ENCODE measurements around the gene PGS1. TPM values are rescaled to one million over a fixed set of nuclear protein-coding genes. Genes with fewer than 3 reads are reported as not detected.

PGS1 gene
- total RNA-seq, 1 donor, result 62.8 TPM

DNA sequence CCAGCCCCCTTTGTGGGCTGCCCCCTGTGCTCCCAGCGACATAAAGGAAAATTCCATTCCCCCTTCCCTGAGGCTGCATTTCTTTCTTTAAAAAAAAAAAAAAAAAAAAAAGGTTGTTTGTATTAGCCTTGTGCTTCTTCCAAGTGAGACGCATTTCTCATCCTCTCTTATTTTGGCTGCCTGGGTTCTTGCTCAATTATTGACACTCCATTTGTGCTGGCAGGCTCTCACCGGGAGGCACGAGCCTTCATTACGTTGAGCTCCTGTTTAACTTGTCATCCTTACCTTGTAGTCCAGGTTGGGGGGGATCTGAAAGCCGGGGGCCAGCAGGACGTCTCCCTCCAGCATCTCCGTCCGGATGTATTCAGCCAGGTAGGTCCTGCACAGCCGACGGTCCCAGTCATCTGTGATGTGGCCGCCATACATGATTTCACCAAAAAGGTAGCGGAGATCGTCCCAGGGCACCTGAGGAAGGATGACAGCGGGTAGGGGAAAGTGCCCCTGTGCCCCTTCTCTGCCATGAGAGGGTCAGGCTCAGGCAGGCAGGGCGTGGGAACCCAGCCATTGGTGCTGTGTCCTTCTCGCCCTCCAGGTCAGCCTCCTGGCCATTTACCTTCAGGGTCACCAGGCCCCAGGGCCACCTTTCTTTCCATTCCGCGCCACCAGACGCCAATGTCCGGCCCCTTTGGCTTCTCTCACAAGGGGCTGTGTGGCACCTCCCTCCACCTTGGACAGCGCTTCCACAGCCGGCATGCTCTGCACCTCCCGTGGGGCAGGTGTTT lies 50.6 kb downstream of the PGS1 start:
- no peaks in the 10 kb centered on the region for H3K9me3 ChIP-seq (ENCODE audit: low read depth, low read length)
- H3K4me1 ChIP-seq (ENCODE audit: insufficient read depth, low read length), result no peaks in the 10 kb centered on the region
- no peak overlapping the region for H3K4me3 ChIP-seq (ENCODE audit: low read length)
- no peaks in the 10 kb centered on the region for H3K27me3 ChIP-seq (ENCODE audit: insufficient read depth, low read length)

DNA sequence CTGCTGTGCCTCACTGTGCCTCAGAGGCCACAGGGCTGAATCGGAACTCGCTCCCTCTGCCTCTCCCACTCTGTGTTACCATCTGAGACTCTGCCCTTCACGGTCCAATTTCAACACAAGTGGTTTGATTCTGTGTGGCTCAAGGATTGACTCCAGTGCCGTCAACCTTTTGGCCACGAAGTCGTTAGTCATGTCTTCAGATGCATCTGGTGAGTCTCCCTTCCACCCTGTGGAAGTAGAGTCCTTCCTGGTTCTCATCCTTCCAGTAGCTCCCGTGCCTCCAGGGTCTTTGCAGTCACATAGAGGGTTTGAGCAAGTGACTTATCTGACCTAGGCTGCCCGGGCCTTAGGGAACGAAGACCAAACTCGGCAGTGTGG lies 51.2 kb downstream of the PGS1 start:
- H3K9me3 ChIP-seq (ENCODE audit: low read depth, low read length), result no peaks in the 10 kb centered on the region
- no peaks in the 10 kb centered on the region for H3K4me1 ChIP-seq (ENCODE audit: insufficient read depth, low read length)
- no peaks in the 10 kb centered on the region for H3K27me3 ChIP-seq (ENCODE audit: insufficient read depth, low read length)
- H3K4me3 ChIP-seq (ENCODE audit: low read length), result no peak overlapping the region

DNA sequence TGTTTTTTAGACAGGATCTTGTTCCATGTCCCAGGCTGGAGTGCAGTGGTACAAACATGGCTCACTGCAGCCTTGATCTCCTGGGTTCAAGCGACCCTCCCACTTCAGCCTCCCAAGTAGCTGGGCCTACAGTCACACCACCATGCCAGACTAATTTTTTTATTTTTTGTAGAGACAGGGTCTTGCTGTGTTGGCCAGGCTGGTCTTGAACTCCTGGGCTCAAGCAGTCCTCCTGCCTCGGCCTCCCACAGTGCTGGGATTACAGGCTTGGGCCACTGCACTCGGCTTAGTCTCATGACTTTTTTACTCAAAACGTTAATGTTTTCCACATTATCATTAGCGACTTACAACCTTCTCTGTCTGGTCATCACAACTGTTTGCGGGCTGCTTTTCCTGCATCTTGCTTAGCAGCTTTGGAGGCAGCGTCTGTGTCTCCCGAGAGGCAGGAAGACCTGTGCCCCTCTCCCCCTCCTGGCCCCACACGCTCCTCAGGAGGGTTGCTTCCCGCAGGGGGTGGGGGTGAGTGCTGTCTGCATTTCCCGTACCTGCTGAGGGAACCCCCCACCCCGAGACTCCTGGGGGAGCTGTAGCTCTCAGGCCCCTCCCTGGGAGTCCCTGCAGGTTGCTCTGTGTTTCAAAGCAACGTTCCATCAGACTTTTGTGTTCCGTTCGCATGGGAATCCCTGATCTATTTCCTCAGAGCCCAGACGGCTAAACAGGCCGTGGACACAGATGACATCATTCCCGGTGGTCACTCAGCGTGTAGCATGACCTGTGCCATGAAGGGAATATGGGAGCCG lies 52.6 kb downstream of the PGS1 start:
- no peaks in the 10 kb centered on the region for H3K4me1 ChIP-seq (ENCODE audit: insufficient read depth, low read length)
- H3K9me3 ChIP-seq (ENCODE audit: low read depth, low read length), result no peaks in the 10 kb centered on the region

DNA sequence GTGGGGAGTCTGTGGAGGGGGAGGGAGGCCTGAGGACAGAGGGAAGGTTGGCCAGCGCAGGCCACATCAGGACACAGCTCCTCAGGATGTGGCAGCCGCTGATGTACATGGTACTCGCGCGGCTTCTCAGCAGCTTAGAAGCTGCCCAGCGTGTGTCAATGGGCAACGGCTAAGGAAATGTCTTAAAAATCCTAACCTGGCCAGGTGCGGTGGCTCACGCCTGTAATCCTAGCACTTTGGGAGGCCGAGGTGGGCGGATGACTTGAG lies 53.2 kb downstream of the PGS1 start:
- no peaks in the 10 kb centered on the region for H3K27me3 ChIP-seq (ENCODE audit: insufficient read depth, low read length)
- no peak overlapping the region for H3K4me3 ChIP-seq (ENCODE audit: low read length)
- H3K9me3 ChIP-seq (ENCODE audit: low read depth, low read length), result no peaks in the 10 kb centered on the region
- H3K4me1 ChIP-seq (ENCODE audit: insufficient read depth, low read length), result no peaks in the 10 kb centered on the region

More for the DNA sequence above, 52.6 kb downstream of the PGS1 start:
- Histone ChIP-seq H3K27me3 (ENCODE audit: insufficient read depth, low read length) (no peaks in the 10 kb centered on the region), H3K4me3 (ENCODE audit: low read length) (no peak overlapping the region)

DNA sequence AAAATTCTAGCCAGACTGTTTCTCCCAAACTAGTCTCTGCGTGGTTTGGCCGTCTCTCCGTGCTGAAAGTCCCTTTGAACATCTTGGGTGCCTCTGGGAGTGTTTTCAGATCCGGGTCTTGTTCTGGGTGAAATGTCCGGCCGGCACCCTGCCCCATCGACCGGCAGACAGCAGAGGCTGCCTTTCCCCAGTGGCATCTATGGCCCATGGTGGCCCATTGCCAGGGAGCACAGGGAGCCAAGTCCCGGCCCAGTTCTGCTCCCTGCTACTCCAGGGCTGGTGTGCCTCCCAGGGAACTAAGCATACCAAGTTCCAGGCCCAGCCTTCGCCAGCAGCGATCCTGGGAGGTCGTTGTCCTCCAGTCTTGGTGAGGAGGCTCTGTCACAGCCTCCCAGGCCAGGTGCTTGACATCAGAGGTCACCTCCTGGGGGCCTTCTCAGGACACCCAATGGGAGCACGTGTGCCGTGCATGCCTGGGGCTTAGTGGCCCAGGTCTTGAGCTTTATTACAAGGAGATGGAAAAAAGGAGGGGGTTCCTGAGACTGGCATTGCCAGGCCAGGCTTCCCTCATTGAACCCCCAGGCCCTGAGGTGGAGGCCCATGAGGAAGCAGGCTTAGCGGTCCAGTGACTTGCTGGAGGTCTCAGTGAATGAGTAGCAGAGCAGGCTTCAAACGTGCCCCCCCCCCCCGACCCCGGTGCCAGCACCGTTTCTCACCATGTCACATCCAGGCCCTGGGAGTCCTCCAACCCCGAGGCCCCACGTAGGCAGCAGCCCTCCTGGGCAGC lies 54.0 kb downstream of the PGS1 start:
- no peaks in the 10 kb centered on the region for H3K27me3 ChIP-seq (ENCODE audit: insufficient read depth, low read length)
- no peaks in the 10 kb centered on the region for H3K9me3 ChIP-seq (ENCODE audit: low read depth, low read length)
- H3K4me1 ChIP-seq (ENCODE audit: insufficient read depth, low read length), result no peaks in the 10 kb centered on the region
- H3K4me3 ChIP-seq (ENCODE audit: low read length), result no peak overlapping the region

DNA sequence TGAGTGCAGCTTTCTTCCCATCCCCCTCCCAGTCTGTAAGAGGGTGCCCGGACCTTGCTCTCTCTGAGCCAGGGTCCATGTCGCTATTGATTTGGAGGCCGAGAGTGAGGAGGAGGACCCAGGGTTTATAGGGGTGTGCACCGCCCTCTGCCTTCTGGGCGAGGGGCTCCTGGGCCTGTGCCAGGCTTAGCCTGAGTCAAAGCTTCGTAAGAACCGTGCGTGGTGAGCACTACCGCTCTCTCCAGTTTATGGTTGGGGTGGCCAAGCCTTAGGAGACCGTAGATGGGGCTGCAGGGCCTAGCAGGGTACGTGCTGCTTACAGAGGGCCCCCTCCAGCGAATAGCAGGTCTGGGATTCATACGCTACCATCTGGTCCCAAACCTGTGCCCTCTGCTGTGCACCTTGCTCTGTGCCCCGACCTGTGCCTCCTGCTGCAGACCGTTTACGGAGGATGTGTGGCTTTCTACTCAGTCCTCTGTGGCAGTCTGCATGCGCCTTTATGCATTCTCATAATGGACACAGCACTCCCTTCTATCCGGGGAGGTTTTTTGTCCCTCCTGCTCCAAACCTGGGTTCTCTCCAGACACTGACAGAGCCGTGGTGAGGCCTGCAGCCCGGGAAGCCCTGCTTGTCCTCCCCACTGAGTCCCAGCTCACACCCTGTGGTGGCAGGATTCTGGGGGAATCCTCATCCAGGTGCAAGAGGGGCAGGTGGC lies 54.7 kb downstream of the PGS1 start:
- H3K4me1 ChIP-seq (ENCODE audit: insufficient read depth, low read length), result no peaks in the 10 kb centered on the region
- no peaks in the 10 kb centered on the region for H3K27me3 ChIP-seq (ENCODE audit: insufficient read depth, low read length)
- H3K9me3 ChIP-seq (ENCODE audit: low read depth, low read length), result no peaks in the 10 kb centered on the region
- no peak overlapping the region for H3K4me3 ChIP-seq (ENCODE audit: low read length)

DNA sequence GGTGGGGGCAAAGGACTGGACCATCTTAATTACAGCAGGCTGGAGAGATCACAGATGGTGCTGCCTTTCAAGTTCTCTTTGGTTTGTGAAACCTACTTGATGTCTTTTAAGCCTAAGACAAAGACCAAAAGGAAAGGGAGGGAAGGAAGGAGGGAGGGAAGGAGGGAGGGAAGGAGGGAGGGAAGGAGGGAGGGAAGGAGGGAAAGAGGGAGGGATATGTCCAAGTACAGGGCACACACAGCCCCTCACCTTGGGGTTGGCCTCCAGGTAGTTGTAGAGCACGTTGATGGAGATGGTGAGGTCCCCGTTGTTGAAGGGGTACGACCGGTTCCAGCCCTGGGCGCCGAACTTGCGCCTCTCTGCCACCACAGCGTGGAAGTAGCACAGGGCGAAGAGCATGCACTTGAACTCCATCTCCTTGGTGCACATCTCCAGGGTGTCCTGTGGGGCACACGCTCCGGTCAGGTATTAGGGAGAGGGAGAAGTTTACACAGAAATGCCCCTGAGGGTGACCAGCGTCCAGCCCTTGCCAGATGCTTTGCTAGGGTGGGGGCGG lies 55.4 kb downstream of the PGS1 start:
- Histone ChIP-seq H3K4me3 (ENCODE audit: low read length) (no peak overlapping the region), H3K27me3 (ENCODE audit: insufficient read depth, low read length) (no peaks in the 10 kb centered on the region), H3K4me1 (ENCODE audit: insufficient read depth, low read length) (no peaks in the 10 kb centered on the region), H3K9me3 (ENCODE audit: low read depth, low read length) (no peaks in the 10 kb centered on the region)

DNA sequence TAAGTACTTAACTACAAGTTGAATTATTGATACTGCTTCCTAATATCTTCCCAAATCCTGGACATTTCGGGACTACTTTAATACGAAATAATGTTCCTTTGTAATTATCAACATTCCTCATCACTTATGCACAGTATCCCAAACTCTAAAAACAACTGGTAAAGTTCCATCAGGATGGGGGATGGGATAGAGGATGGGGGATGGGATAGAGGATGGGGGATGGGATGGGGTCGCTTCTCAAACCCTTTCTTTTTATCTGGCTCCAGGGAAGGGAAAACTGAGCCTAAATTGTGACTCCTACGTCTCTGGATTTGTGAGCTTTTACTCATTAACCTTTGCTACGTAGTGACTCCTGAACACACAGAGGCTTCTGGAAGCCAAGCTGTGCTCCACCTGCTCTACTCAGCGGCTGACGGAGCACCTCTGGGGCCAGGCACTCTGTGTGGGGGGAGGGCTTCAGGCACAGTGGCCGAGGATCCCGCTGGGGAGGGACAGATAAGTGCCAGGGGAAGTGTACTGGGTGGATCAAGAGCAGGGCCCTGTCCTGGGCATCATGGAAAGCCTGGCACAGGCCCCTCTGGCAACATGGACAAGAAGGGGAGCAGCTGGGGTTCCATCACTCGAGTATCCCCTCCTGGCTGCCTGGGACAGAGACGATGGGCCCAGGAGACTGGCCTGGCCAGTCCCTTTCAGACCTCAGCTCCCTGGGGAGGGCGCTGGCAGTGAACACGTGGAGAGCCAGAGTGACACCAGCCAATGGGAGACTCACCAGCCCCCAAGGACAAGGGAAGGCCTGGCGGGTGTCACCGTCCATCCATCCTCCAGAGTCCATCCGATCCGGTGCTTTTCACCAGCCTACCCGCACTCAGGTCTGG lies 56.2 kb downstream of the PGS1 start:
- Histone ChIP-seq H3K27me3 (ENCODE audit: insufficient read depth, low read length) (no peaks in the 10 kb centered on the region), H3K4me1 (ENCODE audit: insufficient read depth, low read length) (no peaks in the 10 kb centered on the region), H3K4me3 (ENCODE audit: low read length) (no peak overlapping the region), H3K9me3 (ENCODE audit: low read depth, low read length) (no peaks in the 10 kb centered on the region)

DNA sequence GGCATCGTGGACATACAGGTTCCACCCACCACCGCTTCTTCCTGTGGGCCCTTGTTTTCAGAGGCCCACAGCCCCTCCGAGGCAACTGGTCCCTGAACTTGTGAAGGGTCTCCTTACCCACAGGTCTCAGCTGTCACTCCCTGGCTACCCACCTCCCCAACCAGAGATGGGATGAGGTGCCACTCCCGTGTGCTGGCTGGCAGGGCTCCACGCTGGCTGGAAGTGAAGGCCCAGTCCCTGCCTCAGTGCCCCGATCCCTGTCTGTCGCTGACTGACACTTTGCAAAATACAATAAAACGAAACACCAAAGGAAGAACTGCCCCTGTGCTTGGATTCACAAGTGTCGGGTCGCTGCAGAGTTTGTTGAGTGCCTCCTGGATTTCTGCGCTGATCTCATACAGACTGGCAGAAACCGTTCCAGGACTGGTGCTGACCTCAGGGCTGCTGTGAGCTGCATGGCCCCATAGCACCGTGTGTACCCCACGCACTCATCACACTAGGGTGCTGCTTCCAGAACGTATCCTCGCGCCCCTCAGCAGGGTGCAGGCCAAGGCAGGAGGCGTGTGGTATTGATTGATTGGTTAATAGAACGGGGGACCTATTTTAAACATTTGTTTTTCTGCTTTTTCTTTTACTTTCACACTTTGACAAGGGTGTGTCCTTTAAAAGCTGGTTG lies 57.0 kb downstream of the PGS1 start:
- no peaks in the 10 kb centered on the region for H3K27me3 ChIP-seq (ENCODE audit: insufficient read depth, low read length)
- H3K4me3 ChIP-seq (ENCODE audit: low read length), result no peak overlapping the region
- H3K9me3 ChIP-seq (ENCODE audit: low read depth, low read length), result no peaks in the 10 kb centered on the region
- H3K4me1 ChIP-seq (ENCODE audit: insufficient read depth, low read length), result no peaks in the 10 kb centered on the region

DNA sequence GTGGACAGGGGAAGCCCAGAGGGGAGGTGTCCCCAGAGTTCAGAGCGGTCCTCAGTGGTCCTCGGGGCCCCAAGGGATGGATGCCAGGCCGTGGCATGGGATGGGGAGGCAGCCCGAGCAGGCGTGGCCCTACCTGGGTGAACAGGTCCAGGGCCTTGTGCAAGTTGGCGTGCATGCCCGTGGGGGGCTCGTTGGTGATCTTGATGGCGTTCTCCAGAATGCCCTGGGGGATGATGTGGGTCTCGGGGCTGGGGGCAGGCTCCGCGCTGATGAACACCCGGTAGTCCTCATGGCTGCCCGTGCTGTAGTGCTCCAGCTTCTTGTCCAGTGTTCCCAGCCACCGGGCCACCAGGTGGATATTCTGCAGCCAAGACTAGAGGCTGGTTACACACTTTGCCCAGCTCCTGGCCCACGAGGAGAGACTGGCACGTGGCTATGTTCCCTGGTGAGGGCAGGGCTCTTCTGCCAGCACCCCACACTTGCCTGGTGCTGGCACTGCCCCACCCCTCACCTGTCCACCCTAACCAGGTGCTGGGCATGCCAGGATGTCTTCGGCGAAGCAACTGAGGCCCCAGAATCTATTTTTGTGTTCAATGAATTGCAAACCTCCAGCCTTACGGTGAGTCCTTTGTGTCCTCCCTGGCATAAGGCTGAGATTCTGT lies 59.2 kb downstream of the PGS1 start:
- no peak overlapping the region for H3K4me3 ChIP-seq (ENCODE audit: low read length)
- H3K27me3 ChIP-seq (ENCODE audit: insufficient read depth, low read length), result no peaks in the 10 kb centered on the region
- H3K4me1 ChIP-seq (ENCODE audit: insufficient read depth, low read length), result peaks cover 13% of the 10 kb centered on the region
- H3K9me3 ChIP-seq (ENCODE audit: low read depth, low read length), result no peaks in the 10 kb centered on the region

DNA sequence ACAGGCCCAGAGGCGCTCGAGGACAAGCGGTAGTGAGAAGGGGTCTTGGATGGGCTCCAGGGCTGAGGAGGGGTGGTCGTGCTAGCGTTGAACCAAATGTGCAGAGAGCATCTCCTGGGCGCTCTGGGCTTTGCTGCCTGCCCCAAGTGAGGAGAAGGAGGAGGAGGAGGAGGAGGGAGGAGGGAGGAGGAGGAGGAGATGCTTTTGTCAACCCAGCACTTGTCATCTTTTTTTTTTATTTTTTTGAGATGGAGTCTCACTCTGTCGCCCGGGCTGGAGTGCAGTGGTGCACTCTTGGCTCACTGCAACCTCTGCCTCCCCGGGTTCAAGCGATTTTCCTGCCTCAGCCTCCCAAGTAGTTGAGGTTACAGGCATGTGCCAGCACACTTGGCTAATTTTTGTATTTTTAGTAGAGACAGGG lies 59.8 kb downstream of the PGS1 start:
- Histone ChIP-seq H3K4me1 (ENCODE audit: insufficient read depth, low read length) (peaks cover 18% of the 10 kb centered on the region), H3K9me3 (ENCODE audit: low read depth, low read length) (no peaks in the 10 kb centered on the region), H3K4me3 (ENCODE audit: low read length) (no peak overlapping the region), H3K27me3 (ENCODE audit: insufficient read depth, low read length) (no peaks in the 10 kb centered on the region)

DNA sequence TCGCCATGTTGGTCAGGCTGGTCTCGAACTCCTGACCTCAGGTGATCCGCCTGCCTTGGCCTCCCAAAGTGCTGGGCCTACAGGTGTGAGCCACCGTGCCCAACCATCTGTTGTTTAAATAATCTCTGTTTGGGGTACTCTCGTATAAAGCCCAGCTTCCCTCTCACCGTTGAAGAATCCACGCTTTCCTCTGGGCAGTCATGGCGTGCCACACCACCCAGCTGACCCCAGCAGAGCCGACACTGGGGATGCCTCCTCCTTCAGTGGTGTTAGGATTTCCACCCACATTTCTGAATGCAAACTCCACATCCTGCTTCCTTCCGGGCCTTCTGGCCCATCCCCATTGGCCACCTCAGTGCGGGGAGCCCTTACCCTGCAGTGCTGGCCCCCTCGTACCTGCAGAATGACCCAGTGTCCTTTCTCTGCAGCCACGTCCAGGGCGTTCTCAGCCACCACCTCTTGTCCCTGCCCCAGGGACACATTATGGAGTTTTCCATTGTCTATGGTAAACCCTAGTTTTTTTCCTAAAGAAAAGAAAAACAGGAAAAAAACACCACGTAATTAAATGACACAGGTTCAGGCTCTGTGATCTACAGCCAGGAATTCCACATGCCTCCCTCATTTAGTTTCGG lies 60.4 kb downstream of the PGS1 start:
- Histone ChIP-seq H3K9me3 (ENCODE audit: low read depth, low read length) (no peaks in the 10 kb centered on the region), H3K4me1 (ENCODE audit: insufficient read depth, low read length) (peaks cover 24% of the 10 kb centered on the region), H3K4me3 (ENCODE audit: low read length) (no peak overlapping the region), H3K27me3 (ENCODE audit: insufficient read depth, low read length) (no peaks in the 10 kb centered on the region)
